HUES64 (cell line): ENCODE measurements around the gene GOLIM4.

Source experiments
- H3K27ac ChIP-seq: 2 replicates; pipeline ENCODE4 v1.7.0; 2013; ENCODE audit warnings: low read depth, low read length, inconsistent platforms
- H3K27me3 ChIP-seq: 2 replicates; pipeline ENCODE4 v1.6.1; 2013; ENCODE audit warnings: mild to moderate bottlenecking, low read length; ENCODE audit not compliant: insufficient read depth
- H3K36me3 ChIP-seq: 2 replicates; pipeline ENCODE4 v1.6.1; 2013; ENCODE audit warnings: mild to moderate bottlenecking, low read length; ENCODE audit not compliant: insufficient read depth
- H3K4me1 ChIP-seq: 2 replicates; pipeline ENCODE4 v1.6.1; 2013; ENCODE audit warnings: mild to moderate bottlenecking, low read length, moderate library complexity; ENCODE audit not compliant: insufficient read depth
- H3K4me3 ChIP-seq: 2 replicates; pipeline ENCODE4 v1.5.1; 2013; ENCODE audit warnings: mild to moderate bottlenecking, low read length, moderate library complexity
- H3K9ac ChIP-seq: 2 replicates; pipeline ENCODE4 v1.6.1; 2013; ENCODE audit warnings: mild to moderate bottlenecking, low read depth, low read length
- H3K9me3 ChIP-seq: 2 replicates; pipeline ENCODE4 v1.6.1; 2013; ENCODE audit warnings: low read depth, low read length; ENCODE audit not compliant: insufficient read depth
- WGBS: fragments of 150-250, 120-280 bp; methylation state at CpG from one replicate; pipeline ENCODE4 v1.1.7; 2013; ENCODE audit warnings: missing lambda C conversion rate; 5-methylcytosine and 5-hydroxymethylcytosine counted together

Gene GOLIM4

DNA sequence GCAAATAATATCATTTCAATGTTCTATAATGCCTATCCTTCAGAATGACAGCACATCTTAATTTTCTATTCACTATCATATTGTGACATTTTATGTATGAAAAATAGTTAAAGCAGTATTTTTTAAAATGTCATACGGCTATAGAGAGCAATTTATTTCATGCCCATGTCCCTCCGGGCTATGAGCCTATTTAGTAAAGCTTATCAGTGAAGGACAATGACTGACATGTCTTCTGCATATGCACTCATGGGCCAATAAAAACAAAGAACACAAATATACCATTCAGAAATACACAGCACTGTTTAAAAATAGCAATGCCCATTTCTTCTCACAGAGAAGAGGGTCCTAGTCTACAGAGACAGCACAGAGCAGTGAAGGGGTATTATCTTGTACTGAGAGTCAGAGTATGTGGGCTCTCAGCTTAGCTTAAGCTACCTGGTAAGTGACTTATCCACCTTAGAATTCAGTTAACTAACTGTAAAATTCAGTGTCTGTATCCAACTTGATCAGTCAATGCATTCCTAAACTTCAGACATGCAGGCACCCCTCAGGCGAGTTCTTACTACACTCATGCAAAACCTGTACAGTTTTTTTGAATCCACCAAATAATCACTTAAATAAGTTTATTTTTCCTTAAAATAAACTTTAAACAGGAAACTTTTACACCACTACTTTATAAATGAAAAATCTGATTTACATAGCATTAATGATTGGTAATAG lies 9.0 kb downstream of the GOLIM4 start:
- WGBS = 94% methylated on average over 3 of the region's 3 CpGs
- Histone ChIP-seq H3K9ac (no peak overlapping the region), H3K4me3 (no peak overlapping the region), H3K36me3 (no peaks in the 10 kb centered on the region), H3K4me1 (peaks cover 34% of the 10 kb centered on the region), H3K27me3 (no peaks in the 10 kb centered on the region), H3K27ac (no peak overlapping the region), H3K9me3 (no peaks in the 10 kb centered on the region)

GRCh38 chr3:168085491-168086119 lies 10.1 kb downstream of the GOLIM4 start:
- peaks cover 40% of the 10 kb centered on the region for H3K4me1 ChIP-seq
- 91% methylated on average over 3 of the region's 4 CpGs for WGBS
- no peaks in the 10 kb centered on the region for H3K27me3 ChIP-seq
- H3K9me3 ChIP-seq = no peaks in the 10 kb centered on the region
- H3K27ac ChIP-seq = no peak overlapping the region
- H3K4me3 ChIP-seq = no peak overlapping the region
- H3K9ac ChIP-seq = no peak overlapping the region
- no peaks in the 10 kb centered on the region for H3K36me3 ChIP-seq

GRCh38 chr3:168083906-168084305 lies 11.8 kb downstream of the GOLIM4 start:
- H3K36me3 ChIP-seq = no peaks in the 10 kb centered on the region
- H3K27me3 ChIP-seq = no peaks in the 10 kb centered on the region
- H3K9ac ChIP-seq = no peak overlapping the region
- H3K4me3 ChIP-seq = no peak overlapping the region
- H3K27ac ChIP-seq = no peak overlapping the region
- no peaks in the 10 kb centered on the region for H3K9me3 ChIP-seq
- WGBS = 75% methylated on average over 1 of the region's 1 CpG
- peaks cover 39% of the 10 kb centered on the region for H3K4me1 ChIP-seq

GRCh38 chr3:168081856-168082255 lies 13.9 kb downstream of the GOLIM4 start:
- Histone ChIP-seq H3K4me3 (no peak overlapping the region), H3K27me3 (no peaks in the 10 kb centered on the region), H3K27ac (no peak overlapping the region), H3K4me1 (peaks cover 32% of the 10 kb centered on the region), H3K36me3 (no peaks in the 10 kb centered on the region; the same call in 1 of the 2 replicates), H3K9me3 (no peaks in the 10 kb centered on the region), H3K9ac (no peak overlapping the region)
- WGBS = 74% methylated on average over 2 of the region's 3 CpGs

- H3K4me1 ChIP-seq = peaks cover 32% of the 10 kb centered on the region
- no peak overlapping the region for H3K9ac ChIP-seq
- 87% methylated on average over 2 of the region's 2 CpGs for WGBS
- H3K27ac ChIP-seq = no peak overlapping the region
- H3K36me3 ChIP-seq = no peaks in the 10 kb centered on the region; the same call in 1 of the 2 replicates
- no peaks in the 10 kb centered on the region for H3K9me3 ChIP-seq
- no peaks in the 10 kb centered on the region for H3K27me3 ChIP-seq
- no peak overlapping the region for H3K4me3 ChIP-seq
These were observed 14.5 kb downstream of the GOLIM4 start for GRCh38 chr3:168081171-168081771.

DNA sequence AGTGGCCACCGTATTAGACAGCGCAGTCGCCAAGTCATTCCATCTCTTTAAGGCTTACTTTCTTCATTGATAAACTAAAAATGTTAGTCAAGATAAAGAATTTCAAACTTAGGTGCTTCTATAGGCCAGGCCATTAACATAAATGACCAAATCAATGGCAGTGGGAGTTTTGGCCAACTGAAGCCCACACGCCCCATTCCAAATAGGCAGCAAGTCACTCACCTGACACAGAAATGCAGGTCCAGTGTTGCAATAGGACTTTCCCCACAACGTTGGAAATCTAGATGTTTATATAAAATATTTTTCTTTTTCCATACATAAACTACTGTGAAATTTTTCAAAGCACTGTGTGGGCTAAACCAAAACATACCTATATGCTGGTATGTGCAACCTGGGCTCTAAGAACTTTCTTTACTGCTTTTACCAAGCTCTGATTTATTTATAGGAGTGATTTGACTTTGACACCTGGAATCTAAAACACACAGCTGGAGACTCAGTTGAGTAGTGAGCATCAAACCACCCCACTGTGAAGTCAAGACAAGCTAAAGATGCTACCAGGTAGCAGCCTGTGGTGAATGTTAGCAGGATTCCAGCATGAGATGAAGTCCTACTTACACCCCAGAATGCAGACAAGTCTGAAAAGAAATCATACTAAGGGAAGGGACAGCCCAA lies 15.1 kb downstream of the GOLIM4 start:
- no peaks in the 10 kb centered on the region for H3K9me3 ChIP-seq
- H3K4me3 ChIP-seq = no peak overlapping the region
- 93% methylated on average over 4 of the region's 5 CpGs for WGBS
- no peaks in the 10 kb centered on the region; the same call in 1 of the 2 replicates for H3K36me3 ChIP-seq
- H3K9ac ChIP-seq = no peak overlapping the region
- no peaks in the 10 kb centered on the region for H3K27me3 ChIP-seq
- H3K27ac ChIP-seq = no peak overlapping the region
- peaks cover 32% of the 10 kb centered on the region for H3K4me1 ChIP-seq

DNA sequence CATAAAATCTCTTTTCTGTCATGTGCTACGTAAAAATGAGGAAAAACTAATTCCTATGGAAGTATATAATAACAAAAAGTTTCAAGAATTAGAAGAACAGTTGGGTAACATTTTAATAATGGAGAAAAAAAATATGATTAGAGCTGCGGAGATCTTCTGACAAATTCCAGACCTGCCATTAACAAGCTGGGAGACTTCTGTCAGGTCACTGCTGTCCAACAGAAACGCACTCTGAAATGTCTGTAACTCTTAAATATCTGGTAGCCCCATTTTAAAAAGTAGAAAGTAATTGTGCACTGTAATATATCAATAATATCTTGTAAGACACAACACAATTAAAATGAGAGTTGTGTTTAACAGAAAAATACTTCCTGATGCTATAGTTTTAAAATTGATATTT lies 15.7 kb downstream of the GOLIM4 start:
- no peaks in the 10 kb centered on the region for H3K27me3 ChIP-seq
- H3K36me3 ChIP-seq = no peaks in the 10 kb centered on the region; the same call in 1 of the 2 replicates
- H3K9ac ChIP-seq = no peak overlapping the region
- no peak overlapping the region for H3K27ac ChIP-seq
- 100% methylated on average over 2 of the region's 3 CpGs for WGBS
- H3K4me3 ChIP-seq = no peak overlapping the region
- H3K4me1 ChIP-seq = peaks cover 32% of the 10 kb centered on the region
- no peaks in the 10 kb centered on the region for H3K9me3 ChIP-seq

DNA sequence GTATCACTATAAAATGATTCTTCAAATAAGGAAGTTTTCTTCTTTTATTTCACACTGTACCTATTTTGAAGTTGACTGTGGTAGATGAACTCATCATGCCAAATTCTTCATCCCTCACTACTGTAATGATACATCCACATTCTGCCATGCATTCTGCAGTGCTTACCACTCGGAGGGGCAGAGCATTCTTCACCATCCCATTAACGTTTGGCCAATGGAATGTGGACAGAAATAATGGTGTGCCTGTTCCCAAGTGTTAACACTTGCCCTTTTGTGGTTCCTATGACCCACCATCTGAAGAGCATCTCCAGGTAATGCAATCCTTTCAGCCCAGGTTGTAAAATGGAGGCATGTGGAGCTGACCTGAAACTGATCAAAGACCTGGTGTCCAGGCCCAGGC lies 18.6 kb downstream of the GOLIM4 start:
- Histone ChIP-seq H3K4me1 (peaks cover 26% of the 10 kb centered on the region), H3K9ac (no peak overlapping the region), H3K4me3 (no peak overlapping the region), H3K27me3 (no peaks in the 10 kb centered on the region), H3K9me3 (no peaks in the 10 kb centered on the region), H3K36me3 (no peaks in the 10 kb centered on the region; the same call in 1 of the 2 replicates), H3K27ac (no peak overlapping the region)
- 78% methylated on average over 2 of the region's 2 CpGs for WGBS

GRCh38 chr3:168073842-168074605 lies 21.7 kb downstream of the GOLIM4 start:
- no peak overlapping the region for H3K4me3 ChIP-seq
- 91% methylated on average over 4 of the region's 4 CpGs for WGBS
- peaks cover 21% of the 10 kb centered on the region for H3K4me1 ChIP-seq
- H3K9me3 ChIP-seq = no peaks in the 10 kb centered on the region
- no peak overlapping the region for H3K9ac ChIP-seq
- no peaks in the 10 kb centered on the region for H3K27me3 ChIP-seq
- no peak overlapping the region for H3K27ac ChIP-seq
- H3K36me3 ChIP-seq = no peaks in the 10 kb centered on the region; the same call in 1 of the 2 replicates

- H3K27ac ChIP-seq = no peak overlapping the region
- peaks cover 21% of the 10 kb centered on the region for H3K4me1 ChIP-seq
- H3K27me3 ChIP-seq = no peaks in the 10 kb centered on the region
- H3K36me3 ChIP-seq = no peaks in the 10 kb centered on the region; the same call in 1 of the 2 replicates
- no peaks in the 10 kb centered on the region for H3K9me3 ChIP-seq
- H3K9ac ChIP-seq = no peak overlapping the region
- H3K4me3 ChIP-seq = no peak overlapping the region
These were observed 23.4 kb downstream of the GOLIM4 start for GRCh38 chr3:168072323-168072650.
